SU-DHL-6 (cell line): ENCODE results near the gene TMEM42.

Experiments
- H2AFZ ChIP-seq: fragments of 200-600 bp; sonication (generic); 2 replicates; pipeline ENCODE4 v1.6.1; 2014; ENCODE audit warnings: low read depth, mild to moderate bottlenecking, moderate library complexity, mixed read lengths, antibody characterized with exemption, low read length; ENCODE audit not compliant: severe bottlenecking
- H3F3A ChIP-seq: fragments of 200-600 bp; shearing (Covaris generic); 2 replicates; pipeline ENCODE4 v1.6.0; 2016; ENCODE audit warnings: antibody characterized with exemption, mild to moderate bottlenecking; ENCODE audit not compliant: insufficient read depth
- H3K27ac ChIP-seq: fragments of 200-600 bp; sonication (generic); 2 replicates; pipeline ENCODE4 v1.5.1; 2016; ENCODE audit warnings: low read depth, mild to moderate bottlenecking, low read length, moderate library complexity, mixed read lengths
- H3K27me3 ChIP-seq: fragments of 200-600 bp; sonication (generic), shearing (Covaris generic); 2 replicates; pipeline ENCODE4 v1.6.0; 2014; ENCODE audit warnings: mild to moderate bottlenecking, low read length
- H3K36me3 ChIP-seq: fragments of 200-600 bp; sonication (generic); 2 replicates; pipeline ENCODE4 v1.6.1; 2014; ENCODE audit warnings: mild to moderate bottlenecking, low read length, mixed read lengths
- H3K4me2 ChIP-seq: fragments of 300-600, 200-600 bp; shearing (Covaris generic), sonication (generic); 2 replicates; pipeline ENCODE4 v1.6.0; 2014; ENCODE audit warnings: low read length, low read depth, mild to moderate bottlenecking; ENCODE audit not compliant: poor library complexity, severe bottlenecking
- H3K4me3 ChIP-seq: fragments of 200-600 bp; sonication (generic); 2 replicates; pipeline ENCODE4 v1.5.1; 2014; ENCODE audit warnings: antibody characterized with exemption, low read length, mild to moderate bottlenecking, mixed read lengths; ENCODE audit not compliant: insufficient read depth, poor library complexity, severe bottlenecking
- H3K79me2 ChIP-seq: fragments of 200-600 bp; sonication (generic); 2 replicates; pipeline ENCODE4 v1.6.1; 2014; ENCODE audit warnings: mild to moderate bottlenecking, low read length, moderate library complexity; ENCODE audit not compliant: insufficient read depth
- H3K9ac ChIP-seq: fragments of 200-600 bp; sonication (generic); 2 replicates; pipeline ENCODE4 v1.7.0; 2014; ENCODE audit warnings: mild to moderate bottlenecking, low read length
- H3K9me2 ChIP-seq: fragments of 200-600 bp; sonication (generic); replicated peaks from 2 replicates; pipeline ENCODE4 v1.6.1; 2014; ENCODE audit warnings: low read length; ENCODE audit not compliant: insufficient read depth
- H3K9me3 ChIP-seq: fragments of 200-600 bp; sonication (generic); 2 replicates; pipeline ENCODE4 v1.6.1; 2014; ENCODE audit warnings: low read length, mixed read lengths; ENCODE audit not compliant: insufficient read depth
- H4K20me1 ChIP-seq: fragments of 200-600 bp; sonication (generic); 2 replicates; pipeline ENCODE4 v1.6.1; 2014; ENCODE audit warnings: low read depth, mild to moderate bottlenecking, antibody characterized with exemption, low read length, moderate library complexity, mixed read lengths
- CTCF ChIP-seq: fragments of 200-600 bp; sonication (generic); IDR thresholded peaks from one replicate; pipeline ENCODE4 v1.5.1; 2017; ENCODE audit warnings: antibody characterized with exemption, mild to moderate bottlenecking, low read length, moderate library complexity; ENCODE audit not compliant: insufficient read depth, poor library complexity, severe bottlenecking
- EZH2phosphoT487 ChIP-seq: fragments of 200-600 bp; sonication (generic), shearing (Covaris generic); conservative IDR thresholded peaks from 2 replicates; pipeline ENCODE4 v1.6.1; 2018; ENCODE audit warnings: mild to moderate bottlenecking, antibody characterized with exemption, low read length, moderate library complexity, mixed read lengths

TMEM42 gene

GRCh38 chr3:44903314-44903713 lies 41.6 kb downstream of the TMEM42 start:
- H3K9ac ChIP-seq = no peak overlapping the region
- no peaks in the 10 kb centered on the region for H3K9me2 ChIP-seq
- TF ChIP-seq EZH2phosphoT487 (no peak), CTCF (no peak)

GRCh38 chr3:44903751-44904150 lies 42.0 kb downstream of the TMEM42 start:
- TF ChIP-seq EZH2phosphoT487 (no peak), CTCF (no peak)
- no peaks in the 10 kb centered on the region for H4K20me1 ChIP-seq
- H2AFZ ChIP-seq = no peak overlapping the region
- H3K4me3 ChIP-seq = no peak overlapping the region
- H3F3A ChIP-seq = no peaks in the 10 kb centered on the region
- H3K9me3 ChIP-seq = no peaks in the 10 kb centered on the region
- H3K9ac ChIP-seq = no peak overlapping the region
- no peak overlapping the region for H3K4me2 ChIP-seq
- no peaks in the 10 kb centered on the region for H3K36me3 ChIP-seq
- H3K27me3 ChIP-seq = no peaks in the 10 kb centered on the region
- no peaks in the 10 kb centered on the region for H3K9me2 ChIP-seq
- H3K79me2 ChIP-seq = no peaks in the 10 kb centered on the region
- H3K27ac ChIP-seq = no peak overlapping the region

More at GRCh38 chr3:44903314-44903713, 41.6 kb downstream of the TMEM42 start:
- H3K4me2 ChIP-seq = no peak overlapping the region
- no peak overlapping the region for H3K4me3 ChIP-seq
- no peaks in the 10 kb centered on the region for H3K27me3 ChIP-seq
- no peaks in the 10 kb centered on the region for H3K79me2 ChIP-seq
- no peak overlapping the region for H2AFZ ChIP-seq
- no peaks in the 10 kb centered on the region for H4K20me1 ChIP-seq
- no peaks in the 10 kb centered on the region for H3K9me3 ChIP-seq
- H3K27ac ChIP-seq = no peak overlapping the region
- H3K36me3 ChIP-seq = no peaks in the 10 kb centered on the region
- H3F3A ChIP-seq = no peaks in the 10 kb centered on the region

- no peak for TF ChIP-seq EZH2phosphoT487
- TF ChIP-seq CTCF = no peak
- Histone ChIP-seq H4K20me1 (no peaks in the 10 kb centered on the region), H3K9me2 (no peaks in the 10 kb centered on the region), H3K79me2 (no peaks in the 10 kb centered on the region), H3F3A (no peaks in the 10 kb centered on the region), H3K27me3 (no peaks in the 10 kb centered on the region), H3K36me3 (no peaks in the 10 kb centered on the region), H2AFZ (no peak overlapping the region), H3K9me3 (no peaks in the 10 kb centered on the region), H3K27ac (no peak overlapping the region), H3K4me2 (no peak overlapping the region), H3K9ac (no peak overlapping the region), H3K4me3 (no peak overlapping the region)
These were observed 43.9 kb downstream of the TMEM42 start for GRCh38 chr3:44905446-44906157.
